ENCODE data around the gene ROBO1.

DNA sequence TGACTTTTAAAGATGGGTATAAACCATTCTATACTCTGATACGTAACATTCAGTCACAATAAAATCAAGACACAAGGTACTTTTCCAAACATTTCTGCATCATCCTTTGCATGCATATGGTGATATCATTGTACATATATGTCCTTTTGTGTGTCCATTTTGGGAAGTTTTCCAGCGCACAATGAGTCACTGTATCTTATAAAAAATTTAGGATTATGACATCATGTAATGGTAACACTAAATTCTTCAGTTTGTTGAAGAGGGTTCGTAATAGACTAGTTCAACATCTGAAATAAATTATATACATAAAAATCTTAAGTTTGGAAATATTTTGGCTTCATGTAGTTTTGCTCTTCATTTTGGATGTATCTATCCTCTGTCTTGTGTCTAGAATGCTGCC is 480.9 kb downstream of the ROBO1 start:
- TF ChIP-seq MYC (CRISPR knock-in tag; IDR thresholded peaks at IDR 0.05; ENCODE audit: borderline replicate concordance) (no peak), ZNF10 (CRISPR knock-in tag; IDR thresholded peaks at IDR 0.05; ENCODE audit: borderline replicate concordance, low read depth) (no peak), ZSCAN29 (CRISPR knock-in tag; conservative IDR thresholded peaks at IDR 0.05) (no peak), HDAC1 (CRISPR knock-in tag; IDR thresholded peaks at IDR 0.05) (no peak), POLR2AphosphoS5 (IDR thresholded peaks at IDR 0.05; ENCODE audit: low read depth, low read length) (no peak), POLR2A (IDR thresholded peaks at IDR 0.05; ENCODE audit: insufficient read depth in 1 of 2, low read depth in 2 of 2, low read length in 2 of 2) (no peak), ZNF274 (CRISPR knock-in tag; IDR thresholded peaks at IDR 0.05) (no peak), ZNF589 (CRISPR knock-in tag; conservative IDR thresholded peaks at IDR 0.05) (no peak)
- TF ChIP-seq, protein P1, sequence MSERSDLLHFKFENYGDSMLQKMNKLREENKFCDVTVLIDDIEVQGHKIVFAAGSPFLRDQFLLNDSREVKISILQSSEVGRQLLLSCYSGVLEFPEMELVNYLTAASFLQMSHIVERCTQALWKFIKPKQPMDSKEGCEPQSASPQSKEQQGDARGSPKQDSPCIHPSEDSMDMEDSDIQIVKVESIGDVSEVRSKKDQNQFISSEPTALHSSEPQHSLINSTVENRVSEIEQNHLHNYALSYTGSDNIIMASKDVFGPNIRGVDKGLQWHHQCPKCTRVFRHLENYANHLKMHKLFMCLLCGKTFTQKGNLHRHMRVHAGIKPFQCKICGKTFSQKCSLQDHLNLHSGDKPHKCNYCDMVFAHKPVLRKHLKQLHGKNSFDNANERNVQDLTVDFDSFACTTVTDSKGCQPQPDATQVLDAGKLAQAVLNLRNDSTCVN (CRISPR knock-in tag; IDR thresholded peaks at IDR 0.05; ENCODE audit: borderline replicate concordance) = no peak
- TF ChIP-seq, protein P2, sequence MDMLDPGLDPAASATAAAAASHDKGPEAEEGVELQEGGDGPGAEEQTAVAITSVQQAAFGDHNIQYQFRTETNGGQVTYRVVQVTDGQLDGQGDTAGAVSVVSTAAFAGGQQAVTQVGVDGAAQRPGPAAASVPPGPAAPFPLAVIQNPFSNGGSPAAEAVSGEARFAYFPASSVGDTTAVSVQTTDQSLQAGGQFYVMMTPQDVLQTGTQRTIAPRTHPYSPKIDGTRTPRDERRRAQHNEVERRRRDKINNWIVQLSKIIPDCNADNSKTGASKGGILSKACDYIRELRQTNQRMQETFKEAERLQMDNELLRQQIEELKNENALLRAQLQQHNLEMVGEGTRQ (IDR thresholded peaks at IDR 0.05; ENCODE audit: low read depth, low read length) = no peak
- TF ChIP-seq, protein P2 (CRISPR knock-in tag; IDR thresholded peaks at IDR 0.05; ENCODE audit: borderline replicate concordance) = no peak
- TF ChIP-seq, protein P3, sequence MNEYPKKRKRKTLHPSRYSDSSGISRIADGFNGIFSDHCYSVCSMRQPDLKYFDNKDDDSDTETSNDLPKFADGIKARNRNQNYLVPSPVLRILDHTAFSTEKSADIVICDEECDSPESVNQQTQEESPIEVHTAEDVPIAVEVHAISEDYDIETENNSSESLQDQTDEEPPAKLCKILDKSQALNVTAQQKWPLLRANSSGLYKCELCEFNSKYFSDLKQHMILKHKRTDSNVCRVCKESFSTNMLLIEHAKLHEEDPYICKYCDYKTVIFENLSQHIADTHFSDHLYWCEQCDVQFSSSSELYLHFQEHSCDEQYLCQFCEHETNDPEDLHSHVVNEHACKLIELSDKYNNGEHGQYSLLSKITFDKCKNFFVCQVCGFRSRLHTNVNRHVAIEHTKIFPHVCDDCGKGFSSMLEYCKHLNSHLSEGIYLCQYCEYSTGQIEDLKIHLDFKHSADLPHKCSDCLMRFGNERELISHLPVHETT (CRISPR knock-in tag; conservative IDR thresholded peaks at IDR 0.05) = no peak
